GM18520 (cell line): Measurements from ENCODE around the gene ATG9B.

Experiments
- ATAC-seq: cut with Tn5 transposase; IDR thresholded peaks from one replicate; pipeline ENCODE4 v1.9.1; 2021; ENCODE audit not compliant: unreplicated experiment

The ATG9B gene

DNA sequence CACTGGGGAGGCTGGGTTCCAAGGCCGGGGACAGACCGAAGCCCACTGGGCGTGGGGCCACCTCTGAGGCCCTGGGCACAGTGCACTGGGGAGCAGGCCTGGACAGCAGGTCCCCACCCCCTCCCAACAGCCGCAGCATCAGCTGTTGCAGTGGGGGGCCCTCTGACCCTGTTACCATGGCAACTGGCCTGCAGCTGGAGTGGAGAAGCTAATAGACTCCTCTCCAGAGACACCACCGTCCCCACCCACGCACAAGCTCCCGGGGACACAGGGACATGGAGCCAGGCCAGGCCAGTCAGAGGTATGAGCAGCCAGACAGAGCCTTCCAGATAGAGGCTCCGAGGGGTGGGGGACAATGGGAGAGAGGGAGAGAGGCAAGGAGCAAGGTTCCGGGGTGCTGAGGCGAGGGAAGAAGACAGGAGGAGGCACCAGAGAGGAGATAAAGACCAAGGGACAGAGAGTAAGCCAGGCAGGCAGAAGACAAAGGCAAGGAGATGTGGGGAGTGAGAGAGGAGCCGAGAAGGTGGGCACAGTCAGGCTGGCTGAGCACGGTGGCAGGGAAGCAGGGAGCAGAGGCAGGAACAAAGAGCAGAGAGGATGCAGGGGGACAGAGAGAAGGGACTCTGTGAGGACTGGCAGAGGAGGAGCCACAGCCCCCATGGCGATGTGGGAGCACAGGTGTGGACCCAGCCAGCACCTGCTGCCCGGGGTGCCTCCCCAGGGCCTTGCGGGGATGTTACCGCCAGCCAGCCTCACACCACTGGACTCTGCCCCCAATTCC lies 52.9 kb downstream of the ATG9B start:
- no peak for ATAC-seq

DNA sequence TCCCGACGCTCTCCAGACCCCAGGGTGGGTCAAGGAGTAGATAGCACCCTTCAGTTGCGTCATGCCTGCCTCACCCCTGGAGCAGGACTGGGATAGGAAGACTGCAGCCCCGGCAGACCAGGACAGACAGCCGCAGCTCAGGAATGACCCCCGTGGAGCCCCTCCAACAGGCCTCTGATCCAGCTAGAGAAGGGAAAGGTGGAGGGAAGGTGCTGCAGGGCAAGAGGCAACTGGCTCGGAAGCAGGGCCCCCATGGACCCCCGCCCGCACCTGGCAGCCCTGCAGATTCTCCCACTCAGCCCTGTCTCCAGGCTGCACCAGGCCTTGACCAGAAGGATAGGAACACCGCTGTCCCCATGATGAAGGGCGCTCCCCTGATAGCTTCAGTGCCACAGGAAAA lies 53.9 kb downstream of the ATG9B start:
- no peak for ATAC-seq

DNA sequence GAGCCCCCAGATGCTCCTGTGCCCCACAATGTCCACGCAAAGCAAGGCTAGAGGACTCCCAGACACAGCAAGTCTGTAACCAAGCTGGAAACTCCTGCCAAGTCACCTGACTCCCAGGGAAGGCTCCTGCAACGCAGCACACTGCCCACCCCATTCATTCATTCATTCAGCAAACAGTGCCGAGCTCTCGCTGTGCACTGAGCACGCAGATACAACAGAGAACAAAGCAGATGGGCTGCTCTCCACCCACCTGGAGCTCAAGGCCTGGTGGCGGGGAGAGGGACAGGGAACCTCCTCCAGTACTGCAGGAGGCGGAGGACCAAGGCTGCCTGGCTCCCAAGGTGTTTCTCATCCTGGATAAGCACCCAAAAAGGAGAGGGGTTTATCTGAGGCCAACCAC lies 54.8 kb downstream of the ATG9B start:
- ATAC-seq: no peak

DNA sequence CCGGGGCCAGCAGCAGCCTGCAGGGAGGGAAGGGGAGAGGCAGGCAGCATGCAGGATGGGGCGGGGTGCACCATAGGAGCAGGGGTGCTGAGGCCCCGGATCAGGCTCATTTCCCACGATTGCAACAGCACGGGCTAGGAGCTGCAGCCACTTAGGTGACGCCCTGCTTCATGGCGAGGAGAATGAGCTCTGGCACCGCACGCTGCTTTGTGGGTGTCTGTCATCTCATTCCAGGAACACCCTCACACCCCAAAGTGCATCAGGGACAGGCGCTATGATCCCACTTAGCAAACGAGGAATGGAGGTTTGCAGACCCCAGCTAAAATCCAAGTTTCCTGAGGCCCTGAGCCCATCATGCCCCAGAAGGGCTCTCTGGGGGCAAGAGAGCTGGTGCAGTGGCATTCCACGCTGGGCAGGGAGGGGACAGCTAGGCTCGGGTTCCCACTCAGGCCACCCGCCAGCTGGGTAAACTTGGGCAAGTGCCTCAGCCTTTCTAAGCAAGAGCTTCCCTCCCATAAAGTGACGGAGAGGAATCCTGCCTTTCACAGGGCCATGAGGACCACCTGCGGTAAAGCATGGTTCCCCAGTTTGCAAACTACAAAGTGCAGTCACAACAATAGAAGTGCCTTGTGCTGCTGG lies 55.4 kb downstream of the ATG9B start:
- no peak for ATAC-seq

DNA sequence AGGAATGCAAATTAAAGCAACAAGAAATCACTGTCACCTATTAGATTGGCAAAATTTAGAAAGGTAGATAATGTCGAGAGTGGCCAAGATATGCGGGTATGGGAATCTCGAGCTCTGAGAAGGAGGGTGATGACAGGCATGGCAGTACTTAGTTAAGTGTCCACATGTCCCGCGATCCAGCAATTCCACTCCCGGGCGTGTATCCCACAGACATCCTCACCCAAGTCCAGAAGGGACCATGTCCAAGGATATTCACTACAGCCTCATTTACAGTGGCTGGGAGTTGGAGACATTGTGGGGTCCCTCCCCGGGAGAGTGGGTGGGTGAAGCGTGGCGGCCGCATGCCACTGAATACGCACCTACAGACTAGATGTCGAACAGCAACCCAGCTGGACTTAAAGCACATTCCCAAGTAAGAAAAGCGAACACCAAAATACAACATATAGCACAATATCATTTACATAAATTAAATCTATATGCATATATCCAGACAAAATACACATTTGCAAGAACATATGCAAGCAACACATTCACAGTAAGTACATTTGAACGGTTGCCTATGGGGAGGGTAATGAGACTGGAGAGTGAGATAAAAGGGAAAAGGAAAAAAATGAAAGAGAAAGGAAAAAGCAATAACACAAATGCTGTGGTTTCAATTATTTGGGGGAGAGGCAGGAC lies 56.1 kb downstream of the ATG9B start:
- no peak for ATAC-seq

DNA sequence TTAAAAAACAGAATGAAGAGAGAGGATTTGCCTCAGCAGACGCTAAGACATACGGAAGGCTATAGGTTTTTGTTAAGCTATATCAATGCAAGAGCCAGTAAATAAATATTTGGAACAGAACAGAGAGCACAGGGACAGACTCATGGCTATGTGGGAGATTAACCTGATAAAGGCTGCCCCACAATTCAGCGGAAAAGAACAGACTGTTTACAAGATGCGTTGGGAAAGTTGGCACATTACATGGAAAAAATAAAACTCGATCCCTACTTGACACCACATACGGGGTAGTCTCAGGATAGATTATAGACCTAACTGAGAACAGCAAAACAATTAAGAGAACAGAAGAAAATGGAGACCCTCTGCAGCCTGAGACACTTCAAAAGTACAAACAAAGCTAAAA lies 56.9 kb downstream of the ATG9B start:
- no peak for ATAC-seq

DNA sequence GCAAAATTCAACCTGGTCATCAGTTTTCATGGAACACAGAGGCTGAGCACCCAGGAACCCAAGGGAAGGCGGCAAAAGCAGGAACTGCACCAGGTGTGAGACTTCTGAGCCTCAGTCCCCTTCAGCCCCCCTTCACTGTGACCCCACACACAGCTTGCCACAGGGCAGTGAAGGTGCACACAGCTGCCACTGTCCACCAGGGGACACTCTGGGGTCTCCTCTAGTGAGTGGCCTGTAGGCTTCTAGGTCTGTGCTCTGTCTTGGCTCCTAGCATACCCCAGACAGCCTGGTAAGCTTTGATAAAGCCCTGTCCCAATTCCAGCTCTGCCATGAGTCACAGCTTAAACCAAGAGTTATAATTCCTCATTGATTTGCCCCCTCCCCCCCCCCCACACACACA lies 58.3 kb downstream of the ATG9B start:
- no peak for ATAC-seq

DNA sequence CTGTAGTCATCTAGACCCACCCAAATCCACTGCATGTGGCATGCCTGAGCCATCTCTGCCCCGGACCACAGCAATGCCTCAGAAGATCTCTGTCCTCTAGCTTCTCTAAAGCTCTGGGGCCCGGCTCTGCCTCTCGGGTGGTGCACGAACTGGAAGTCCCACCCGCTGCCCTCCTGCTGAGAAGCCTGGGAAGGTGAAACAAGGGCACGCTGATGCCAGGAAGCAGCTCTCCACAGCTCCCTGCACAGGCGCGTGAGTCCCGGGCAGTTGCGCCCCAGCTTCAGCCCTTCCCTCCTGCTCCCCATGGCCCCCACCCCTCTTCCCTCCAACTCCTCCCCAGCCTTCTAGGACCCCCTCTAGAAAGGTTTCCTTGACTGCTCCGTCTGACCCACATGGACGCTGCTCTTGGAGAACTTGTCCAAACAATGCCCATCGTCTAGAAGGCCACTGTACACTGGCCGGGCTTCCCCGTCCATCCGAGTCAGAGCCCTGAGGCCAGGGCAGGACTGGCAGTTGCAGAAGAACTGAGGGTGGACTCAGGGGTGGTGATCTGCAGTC lies 58.9 kb downstream of the ATG9B start:
- ATAC-seq: no peak
